ENCODE results near the gene SHBG. TPM values are rescaled to one million over a fixed set of nuclear protein-coding genes. Genes with fewer than 3 reads are reported as not detected.

SHBG gene
- total and polyA plus RNA-seq, 2 of the 4 experiments (the other 2 are of a cell fraction): 0.36 to 0.38 TPM

DNA sequence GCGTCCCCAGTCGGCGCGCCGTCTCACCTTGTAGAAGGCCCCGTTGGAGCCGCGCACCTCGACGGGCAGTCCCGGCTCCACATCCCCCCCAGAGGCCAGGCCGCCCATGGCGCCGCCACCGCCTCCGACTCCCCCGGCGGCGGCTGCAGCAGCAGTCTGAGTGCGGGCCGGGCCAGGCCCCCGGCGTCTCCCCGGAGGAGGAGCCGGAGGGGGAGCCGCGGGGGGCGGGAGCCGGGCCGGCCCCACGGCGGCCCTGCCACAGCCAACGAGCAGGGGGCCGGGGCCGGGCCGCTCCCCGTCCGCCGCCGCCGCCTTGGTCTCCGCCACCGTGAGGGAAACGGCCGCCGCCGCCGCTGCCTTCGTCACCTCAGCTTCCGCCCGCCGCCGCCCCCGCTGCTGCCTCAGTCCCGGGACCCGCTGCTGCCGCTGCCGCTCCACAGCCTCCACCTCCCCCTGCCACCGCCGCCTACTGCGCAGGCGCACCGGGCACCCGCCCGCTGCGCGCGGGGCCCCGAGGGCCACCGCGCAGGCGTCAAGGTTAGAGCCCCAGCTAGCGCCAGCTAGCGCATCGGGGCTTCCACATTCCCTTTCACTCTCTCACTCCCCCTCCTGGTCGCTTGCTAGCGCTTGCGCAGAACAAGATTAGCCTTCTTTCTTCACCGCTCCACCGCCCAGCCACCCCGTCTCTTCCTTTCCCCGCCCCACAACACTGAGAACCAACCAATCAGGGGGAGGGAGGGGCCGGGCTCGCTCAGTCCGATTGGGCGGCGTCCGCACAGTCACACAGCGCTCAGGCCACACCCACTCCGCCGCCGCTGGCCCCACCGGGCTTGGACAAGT is 15.3 kb upstream of the SHBG start, which contains the start of gene FXR2 (continued):
- TF ChIP-seq CEBPB (IDR thresholded peaks at IDR 0.05; ENCODE audit: low read depth, low read length) (peak; percentile 46), MAZ (IDR thresholded peaks at IDR 0.05; ENCODE audit: borderline replicate concordance, low read depth, low read length) (peak; percentile 86; the same call in 1 of the 2 replicates), MAFK (IDR thresholded peaks at IDR 0.05; ENCODE audit: low read depth, low read length) (no peak)

DNA sequence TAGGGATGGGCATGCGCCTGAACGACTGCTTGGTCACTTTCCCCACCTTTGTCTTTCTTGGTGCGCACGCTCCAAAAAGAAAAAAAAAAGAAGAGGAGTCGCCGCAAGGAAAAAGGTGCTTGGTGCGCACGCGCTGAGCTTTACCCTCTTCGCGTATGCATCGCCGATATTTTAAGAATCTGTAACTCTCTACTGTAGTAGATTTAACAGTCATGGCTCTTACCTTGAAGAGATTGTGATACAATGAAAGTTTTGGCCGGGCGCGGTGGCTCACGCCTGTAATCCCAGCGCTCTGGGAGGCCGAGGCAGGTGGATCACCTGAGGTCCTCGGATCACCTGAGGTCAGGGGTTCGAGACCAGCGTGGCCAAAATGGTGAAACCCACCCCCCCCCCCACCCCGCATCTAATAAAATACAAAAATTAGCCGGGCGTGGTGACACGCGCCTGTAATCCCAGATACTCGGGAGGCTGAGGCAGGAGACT is 14.6 kb upstream of the SHBG start:
- ATAC-seq (ENCODE audit: low read depth) (no peak), DNase-seq (no peak)
- H2BK120ac ChIP-seq (ENCODE audit: low read depth, low read length): peak overlapping the region; percentile 30; the same call in 1 of the 2 replicates
- H3K14ac ChIP-seq (replicated peaks; ENCODE audit: low read depth, low read length): peak overlapping the region; percentile 73
- H2BK15ac ChIP-seq (ENCODE audit: low read depth, low read length): no peak overlapping the region
- peaks cover 16% of the 10 kb centered on the region for H3K9me1 ChIP-seq (ENCODE audit: insufficient read depth, low read length)
- WGBS, 2 experiments (ENCODE audit: extremely low coverage in 2 of 2, insufficient read length in 1 of 2): 0% methylated on average over 6 of the region's 28 CpGs; no CpG with 5 or more reads in 1 of the 2 experiments
- H4K91ac ChIP-seq (ENCODE audit: insufficient read depth, low read depth, low read length): no peak overlapping the region
- H3K9me3 ChIP-seq (ENCODE audit: control insufficient read depth, insufficient read depth, low read length): no peaks in the 10 kb centered on the region
- H3K27me3 ChIP-seq (ENCODE audit: control insufficient read depth, insufficient read depth, low read length): no peaks in the 10 kb centered on the region; the same call in 1 of the 2 replicates
- H2AK9ac ChIP-seq (replicated peaks; ENCODE audit: low read depth, low read length, poor library complexity): peak overlapping the region; percentile 68
- intact Hi-C loops (cut with micrococcal nuclease): loop anchor here (2.0 kb wide), 1 partner anchor 71 kb away; the partner anchor contains the start of gene TP53
- no peak overlapping the region for H2BK20ac ChIP-seq (ENCODE audit: low read depth, low read length)
- peak overlapping the region; percentile 38 for H3K27ac ChIP-seq (ENCODE audit: insufficient read depth, low read length)
- CTCF ChIA-PET: interaction anchor here (0.6 to 2.2 kb wide), 8 partner anchors 12 to 499 kb away, joined by 3 to 14 read pairs (median 4); partner anchors contain the start of genes SAT2 and TP53
- POLR2A ChIA-PET (ENCODE audit: unreplicated experiment): interaction anchor here (0.5 to 1.0 kb wide), 4 partner anchors 11 to 71 kb away, joined by 3 to 8 read pairs (median 5); partner anchors contain the start of gene MPDU1
- dilution Hi-C loops (cut with HindIII; ENCODE audit: low sequenced_read_pairs, unreplicated experiment): no loop called here
- in situ Hi-C loops (cut with MboI; ENCODE audit: low sequenced_read_pairs): no loop called here
- H2BK5ac ChIP-seq (ENCODE audit: low read depth, low read length, poor library complexity, severe bottlenecking): peak overlapping the region; percentile 67
- H3K36me3 ChIP-seq (ENCODE audit: control insufficient read depth, insufficient read depth, low read length): peaks cover 4% of the 10 kb centered on the region; the same call in 1 of the 2 replicates
- H4K8ac ChIP-seq (ENCODE audit: low read depth in 2 of 2, low read length in 2 of 2): peak overlapping the region in 1 of 2 experiments; percentile 97
- H3K56ac ChIP-seq (ENCODE audit: extremely low read depth, insufficient read depth, low read length): 0 out of 2 replicates have a peak overlapping the region, but pooled peaks have one; percentile 44
- H4K5ac ChIP-seq (ENCODE audit: low read depth, low read length): peak overlapping the region; percentile 54
- H3K79me1 ChIP-seq (ENCODE audit: low read depth in 1 of 2, low read length in 2 of 2): peaks cover 25 to 37% of the 10 kb centered on the region in 2 experiments
- 0 out of 2 replicates have a peak overlapping the region, but pooled peaks have one; percentile 3 for H3K18ac ChIP-seq (ENCODE audit: low read depth, low read length)
- BruUV-seq (replicated peaks): no TSS peak
- H3K4me1 ChIP-seq (ENCODE audit: control insufficient read depth, insufficient read depth, low read length): peaks cover 7% of the 10 kb centered on the region
- H2AFZ ChIP-seq (replicated peaks; ENCODE audit: low read length, poor library complexity): peak overlapping the region; percentile 96
- peak overlapping the region; percentile 60 for H3K9ac ChIP-seq (ENCODE audit: low read depth, low read length)
- H2AK5ac ChIP-seq (ENCODE audit: low read depth, low read length): no peak overlapping the region
- peak overlapping the region; percentile 73 for H3K4me2 ChIP-seq (ENCODE audit: low read depth, low read length)
- peak overlapping the region; percentile 47 for H3K4me3 ChIP-seq (ENCODE audit: insufficient read depth, low read depth, low read length)
- H3K4ac ChIP-seq (ENCODE audit: low read depth, low read length): peak overlapping the region; percentile 71; the same call in 1 of the 2 replicates
- peaks cover 35% of the 10 kb centered on the region; the same call in 1 of the 2 replicates for H4K20me1 ChIP-seq (ENCODE audit: insufficient read depth, low read length)
- no peak overlapping the region for H3K23ac ChIP-seq (ENCODE audit: low read depth, low read length)
- TF ChIP-seq SMC3 (IDR thresholded peaks at IDR 0.05; ENCODE audit: low read depth, low read length): no peak
- TF ChIP-seq FOS (IDR thresholded peaks at IDR 0.05; ENCODE audit: low read depth, low read length): no peak
- TF ChIP-seq, protein P1, sequence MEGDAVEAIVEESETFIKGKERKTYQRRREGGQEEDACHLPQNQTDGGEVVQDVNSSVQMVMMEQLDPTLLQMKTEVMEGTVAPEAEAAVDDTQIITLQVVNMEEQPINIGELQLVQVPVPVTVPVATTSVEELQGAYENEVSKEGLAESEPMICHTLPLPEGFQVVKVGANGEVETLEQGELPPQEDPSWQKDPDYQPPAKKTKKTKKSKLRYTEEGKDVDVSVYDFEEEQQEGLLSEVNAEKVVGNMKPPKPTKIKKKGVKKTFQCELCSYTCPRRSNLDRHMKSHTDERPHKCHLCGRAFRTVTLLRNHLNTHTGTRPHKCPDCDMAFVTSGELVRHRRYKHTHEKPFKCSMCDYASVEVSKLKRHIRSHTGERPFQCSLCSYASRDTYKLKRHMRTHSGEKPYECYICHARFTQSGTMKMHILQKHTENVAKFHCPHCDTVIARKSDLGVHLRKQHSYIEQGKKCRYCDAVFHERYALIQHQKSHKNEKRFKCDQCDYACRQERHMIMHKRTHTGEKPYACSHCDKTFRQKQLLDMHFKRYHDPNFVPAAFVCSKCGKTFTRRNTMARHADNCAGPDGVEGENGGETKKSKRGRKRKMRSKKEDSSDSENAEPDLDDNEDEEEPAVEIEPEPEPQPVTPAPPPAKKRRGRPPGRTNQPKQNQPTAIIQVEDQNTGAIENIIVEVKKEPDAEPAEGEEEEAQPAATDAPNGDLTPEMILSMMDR (conservative IDR thresholded peaks at IDR 0.05; ENCODE audit: low read depth, low read length): no peak
- TF ChIP-seq BHLHE40 (IDR thresholded peaks at IDR 0.05; ENCODE audit: low read depth, low read length): no peak
- no peak for TF ChIP-seq NFE2L2 (IDR thresholded peaks at IDR 0.05; ENCODE audit: low read depth, low read length)
- no peak for TF ChIP-seq MXI1 (IDR thresholded peaks at IDR 0.05; ENCODE audit: borderline replicate concordance, low read depth, low read length)
- TF ChIP-seq CEBPB (IDR thresholded peaks at IDR 0.05; ENCODE audit: low read depth, low read length): no peak
- TF ChIP-seq, protein P2, sequence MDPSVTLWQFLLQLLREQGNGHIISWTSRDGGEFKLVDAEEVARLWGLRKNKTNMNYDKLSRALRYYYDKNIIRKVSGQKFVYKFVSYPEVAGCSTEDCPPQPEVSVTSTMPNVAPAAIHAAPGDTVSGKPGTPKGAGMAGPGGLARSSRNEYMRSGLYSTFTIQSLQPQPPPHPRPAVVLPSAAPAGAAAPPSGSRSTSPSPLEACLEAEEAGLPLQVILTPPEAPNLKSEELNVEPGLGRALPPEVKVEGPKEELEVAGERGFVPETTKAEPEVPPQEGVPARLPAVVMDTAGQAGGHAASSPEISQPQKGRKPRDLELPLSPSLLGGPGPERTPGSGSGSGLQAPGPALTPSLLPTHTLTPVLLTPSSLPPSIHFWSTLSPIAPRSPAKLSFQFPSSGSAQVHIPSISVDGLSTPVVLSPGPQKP (IDR thresholded peaks at IDR 0.05; ENCODE audit: borderline replicate concordance, low read depth, low read length): no peak
- no peak for TF ChIP-seq MAZ (IDR thresholded peaks at IDR 0.05; ENCODE audit: borderline replicate concordance, low read depth, low read length)
- no peak for TF ChIP-seq RAD21 (IDR thresholded peaks at IDR 0.05; ENCODE audit: low read length)
